K562 (cell line): ENCODE results near the gene OXSR1. TPM values are rescaled to one million over a fixed set of nuclear protein-coding genes. Genes with fewer than 3 reads are reported as not detected.

Experiments used
- E2F1 ChIP-seq: sonication (generic); formaldehyde crosslinking; IDR thresholded peaks from 2 replicates; pipeline ENCODE4 v1.8.1; 2023; ENCODE audit warnings: mild to moderate bottlenecking, missing genetic modification reagents, moderate library complexity
- GABPB1 ChIP-seq: sonication (generic); formaldehyde crosslinking; IDR thresholded peaks from 2 replicates; pipeline ENCODE4 v1.8.0; 2022; ENCODE audit warnings: mild to moderate bottlenecking, missing genetic modification reagents
- HINFP ChIP-seq: fragments of 450-650 bp; conservative IDR thresholded peaks from 2 replicates; pipeline ENCODE4 v1.6.1; 2016; ENCODE audit warnings: missing genetic modification characterization, low read depth, mild to moderate bottlenecking, control low read depth, missing compliant biosample characterization
- MAFK ChIP-seq: IDR thresholded peaks from 2 replicates; pipeline ENCODE4 v1.6.1; 2011; ENCODE audit warnings: low read length, improper control_type of control experiment
- POLR2AphosphoS2 ChIP-seq: IDR thresholded peaks from 2 replicates; pipeline ENCODE4 v1.6.1; 2012; ENCODE audit warnings: low read length, improper control_type of control experiment
- RERE ChIP-seq: sonication (generic); formaldehyde crosslinking; IDR thresholded peaks from 2 replicates; pipeline ENCODE4 v1.8.0; 2023; ENCODE audit warnings: missing genetic modification reagents, mild to moderate bottlenecking, borderline replicate concordance
- SMARCC2 ChIP-seq: fragments of 450-650 bp; IDR thresholded peaks from 2 replicates; pipeline ENCODE4 v1.6.1; 2017; ENCODE audit warnings: antibody characterized with exemption, moderate library complexity, mild to moderate bottlenecking, low read depth
- STAT5B ChIP-seq: fragments of 250-450 bp; sonication (Bioruptor Pico); IDR thresholded peaks from 2 replicates; pipeline ENCODE4 v1.8.0; 2021; ENCODE audit warnings: mild to moderate bottlenecking, inconsistent platforms
- TGIF2 ChIP-seq: sonication (generic); formaldehyde crosslinking; IDR thresholded peaks from 2 replicates; pipeline ENCODE4 v1.8.1; 2022; ENCODE audit warnings: mild to moderate bottlenecking, missing genetic modification reagents, moderate library complexity
- ZBTB7A ChIP-seq: IDR thresholded peaks from 2 replicates; pipeline ENCODE4 v1.6.1; 2011; ENCODE audit warnings: low read depth, mild to moderate bottlenecking, low read length, moderate library complexity, borderline replicate concordance; ENCODE audit not compliant: control insufficient read depth
- polyA plus RNA-seq, 8 experiments: library from polyadenylated mRNA; depleted of rRNA in 4 of 8; stranded (reverse) in 5 of 8; unstranded in 3 of 8; fragments of >200 nt; fragmentation: Nextera tagmentation in 2 of 8; fragmentation: Illumina TruSeq in 1 of 8; extraction: Ambion mirVana in 2 of 8; extraction: Trizol in 1 of 8; gene quantifications; 2 replicates each; pipeline versions ENCODE4 v1.2.1 to v1.2.3, GENCODE V29; 2011 to 2014; ENCODE audit warnings: inconsistent platforms in 1 of 8, missing spikeins in 1 of 8
- total RNA-seq, 7 experiments: library from RNA; depleted of rRNA in 6 of 7; stranded (reverse); fragments of >200 nt in 6 of 7; fragmentation: Illumina TruSeq in 2 of 7; extraction: Trizol in 2 of 7; gene quantifications; 2 replicates each; pipeline versions ENCODE4 v1.2.1 to v1.2.3, GENCODE V29; 2011 to 2021; ENCODE audit warnings: low replicate concordance in 1 of 7
- TF ChIP-seq, protein P1 (sequence below): IDR thresholded peaks from 3 replicates; pipeline ENCODE4 v1.6.1; 2011; ENCODE audit warnings: borderline replicate concordance, mild to moderate bottlenecking, moderate library complexity; ENCODE audit not compliant: insufficient read length; ENCODE audit errors: extremely low read depth
- TF ChIP-seq, protein P2 (sequence below): fragments of 450-650 bp; IDR thresholded peaks from 2 replicates; pipeline ENCODE4 v1.6.1; 2017; ENCODE audit warnings: antibody characterized with exemption

The OXSR1 gene
- total and polyA plus RNA-seq, 9 of the 15 experiments (the other 6 are each of a cell fraction or from before 2014, with no cell fraction given) = 15.7 to 87.6 (median 48.7) TPM

DNA sequence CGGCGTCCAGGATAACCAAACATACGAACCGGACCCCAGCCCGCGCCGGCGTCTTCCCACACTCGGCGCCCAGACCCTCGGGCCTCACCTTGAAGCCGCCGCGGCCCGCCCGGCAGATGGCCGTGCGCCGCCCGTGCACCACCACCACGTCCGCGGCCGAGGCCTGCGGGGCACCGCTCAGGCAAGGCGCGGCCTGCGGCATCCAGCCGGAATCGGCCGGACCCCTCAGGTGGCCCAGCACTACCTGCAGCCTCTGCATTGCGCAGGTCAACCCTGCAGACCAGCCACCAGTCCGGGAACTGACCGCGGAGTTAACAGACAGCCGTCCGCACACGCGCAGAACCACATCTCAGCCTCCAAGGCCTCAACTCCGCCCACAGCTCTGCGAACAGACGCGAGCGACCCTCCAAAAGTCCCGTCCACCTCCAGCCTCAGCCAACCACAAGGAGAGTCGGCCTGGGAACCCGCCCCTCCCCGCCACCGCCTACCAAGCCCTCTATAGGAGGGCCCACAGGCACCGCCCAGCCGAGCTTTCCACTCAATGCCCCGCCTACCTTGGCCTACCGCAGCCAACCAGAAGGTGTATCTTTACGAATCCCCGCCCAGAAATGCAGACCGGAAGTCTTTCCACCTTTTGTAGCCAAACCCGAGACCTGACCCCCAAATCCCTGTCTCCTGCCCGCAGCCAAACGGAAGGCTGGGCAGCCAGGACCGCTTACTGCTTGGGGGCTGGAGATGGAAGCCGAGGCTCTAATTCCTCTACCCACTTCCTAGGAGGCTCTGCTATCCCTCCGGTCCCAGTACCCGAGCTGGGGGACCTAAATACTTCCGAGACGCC is 28.3 kb upstream of the OXSR1 start, which contains the start of gene ACAA1 (continued):
- TF ChIP-seq, protein P1, sequence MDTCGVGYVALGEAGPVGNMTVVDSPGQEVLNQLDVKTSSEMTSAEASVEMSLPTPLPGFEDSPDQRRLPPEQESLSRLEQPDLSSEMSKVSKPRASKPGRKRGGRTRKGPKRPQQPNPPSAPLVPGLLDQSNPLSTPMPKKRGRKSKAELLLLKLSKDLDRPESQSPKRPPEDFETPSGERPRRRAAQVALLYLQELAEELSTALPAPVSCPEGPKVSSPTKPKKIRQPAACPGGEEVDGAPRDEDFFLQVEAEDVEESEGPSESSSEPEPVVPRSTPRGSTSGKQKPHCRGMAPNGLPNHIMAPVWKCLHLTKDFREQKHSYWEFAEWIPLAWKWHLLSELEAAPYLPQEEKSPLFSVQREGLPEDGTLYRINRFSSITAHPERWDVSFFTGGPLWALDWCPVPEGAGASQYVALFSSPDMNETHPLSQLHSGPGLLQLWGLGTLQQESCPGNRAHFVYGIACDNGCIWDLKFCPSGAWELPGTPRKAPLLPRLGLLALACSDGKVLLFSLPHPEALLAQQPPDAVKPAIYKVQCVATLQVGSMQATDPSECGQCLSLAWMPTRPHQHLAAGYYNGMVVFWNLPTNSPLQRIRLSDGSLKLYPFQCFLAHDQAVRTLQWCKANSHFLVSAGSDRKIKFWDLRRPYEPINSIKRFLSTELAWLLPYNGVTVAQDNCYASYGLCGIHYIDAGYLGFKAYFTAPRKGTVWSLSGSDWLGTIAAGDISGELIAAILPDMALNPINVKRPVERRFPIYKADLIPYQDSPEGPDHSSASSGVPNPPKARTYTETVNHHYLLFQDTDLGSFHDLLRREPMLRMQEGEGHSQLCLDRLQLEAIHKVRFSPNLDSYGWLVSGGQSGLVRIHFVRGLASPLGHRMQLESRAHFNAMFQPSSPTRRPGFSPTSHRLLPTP = no peak
- TF ChIP-seq GABPB1 (no peak; the same call in none of the 2 replicates), E2F1 (CRISPR knock-in tag) (no peak), MAFK (no peak), ZBTB7A (peak; percentile 55; the same call in 1 of the 2 replicates), RERE (CRISPR knock-in tag) (no peak), SMARCC2 (no peak), HINFP (tag) (no peak), TGIF2 (CRISPR knock-in tag) (peak; percentile 49; the same call in 1 of the 2 replicates), POLR2AphosphoS2 (peak; percentile 73; the same call in 1 of the 2 replicates), STAT5B (CRISPR knock-in tag) (no peak)
- TF ChIP-seq, protein P2, sequence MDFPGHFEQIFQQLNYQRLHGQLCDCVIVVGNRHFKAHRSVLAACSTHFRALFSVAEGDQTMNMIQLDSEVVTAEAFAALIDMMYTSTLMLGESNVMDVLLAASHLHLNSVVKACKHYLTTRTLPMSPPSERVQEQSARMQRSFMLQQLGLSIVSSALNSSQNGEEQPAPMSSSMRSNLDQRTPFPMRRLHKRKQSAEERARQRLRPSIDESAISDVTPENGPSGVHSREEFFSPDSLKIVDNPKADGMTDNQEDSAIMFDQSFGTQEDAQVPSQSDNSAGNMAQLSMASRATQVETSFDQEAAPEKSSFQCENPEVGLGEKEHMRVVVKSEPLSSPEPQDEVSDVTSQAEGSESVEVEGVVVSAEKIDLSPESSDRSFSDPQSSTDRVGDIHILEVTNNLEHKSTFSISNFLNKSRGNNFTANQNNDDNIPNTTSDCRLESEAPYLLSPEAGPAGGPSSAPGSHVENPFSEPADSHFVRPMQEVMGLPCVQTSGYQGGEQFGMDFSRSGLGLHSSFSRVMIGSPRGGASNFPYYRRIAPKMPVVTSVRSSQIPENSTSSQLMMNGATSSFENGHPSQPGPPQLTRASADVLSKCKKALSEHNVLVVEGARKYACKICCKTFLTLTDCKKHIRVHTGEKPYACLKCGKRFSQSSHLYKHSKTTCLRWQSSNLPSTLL = no peak
